Measurements from ENCODE around the gene ZNF638.

DNA sequence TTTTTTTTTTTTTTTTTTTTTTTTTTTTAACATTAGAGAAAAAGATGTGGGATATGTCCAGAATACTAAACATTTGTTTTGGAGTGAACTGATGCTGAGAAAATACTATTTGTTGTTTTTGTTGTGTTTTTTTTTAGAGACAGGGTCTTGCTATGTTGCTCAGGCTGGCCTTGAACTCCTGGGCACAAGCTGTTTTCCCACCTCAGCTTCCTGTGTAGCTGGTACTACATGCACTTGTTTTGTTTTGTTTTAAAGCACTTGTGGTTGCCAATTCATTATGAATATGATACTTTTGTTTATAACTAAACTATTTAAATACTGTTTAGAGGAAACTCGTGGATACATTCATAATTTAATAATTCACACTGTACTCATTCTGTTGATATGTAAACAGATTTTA, 88.4 kb downstream of the ZNF638 start:
- TF ChIP-seq, protein P1, sequence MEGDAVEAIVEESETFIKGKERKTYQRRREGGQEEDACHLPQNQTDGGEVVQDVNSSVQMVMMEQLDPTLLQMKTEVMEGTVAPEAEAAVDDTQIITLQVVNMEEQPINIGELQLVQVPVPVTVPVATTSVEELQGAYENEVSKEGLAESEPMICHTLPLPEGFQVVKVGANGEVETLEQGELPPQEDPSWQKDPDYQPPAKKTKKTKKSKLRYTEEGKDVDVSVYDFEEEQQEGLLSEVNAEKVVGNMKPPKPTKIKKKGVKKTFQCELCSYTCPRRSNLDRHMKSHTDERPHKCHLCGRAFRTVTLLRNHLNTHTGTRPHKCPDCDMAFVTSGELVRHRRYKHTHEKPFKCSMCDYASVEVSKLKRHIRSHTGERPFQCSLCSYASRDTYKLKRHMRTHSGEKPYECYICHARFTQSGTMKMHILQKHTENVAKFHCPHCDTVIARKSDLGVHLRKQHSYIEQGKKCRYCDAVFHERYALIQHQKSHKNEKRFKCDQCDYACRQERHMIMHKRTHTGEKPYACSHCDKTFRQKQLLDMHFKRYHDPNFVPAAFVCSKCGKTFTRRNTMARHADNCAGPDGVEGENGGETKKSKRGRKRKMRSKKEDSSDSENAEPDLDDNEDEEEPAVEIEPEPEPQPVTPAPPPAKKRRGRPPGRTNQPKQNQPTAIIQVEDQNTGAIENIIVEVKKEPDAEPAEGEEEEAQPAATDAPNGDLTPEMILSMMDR (IDR thresholded peaks at IDR 0.05; ENCODE audit: insufficient read depth, low read length, poor library complexity, severe bottlenecking): no peak
- TF ChIP-seq EZH2phosphoT487 (conservative IDR thresholded peaks at IDR 0.05; ENCODE audit: low read length): no peak
